ENCODE measurements around the gene ARFGAP1. TPM values are rescaled to one million over a fixed set of nuclear protein-coding genes. Genes with fewer than 3 reads are reported as not detected.

Gene ARFGAP1
- total RNA-seq, 1 experiment from 2014 or later: 207 TPM

DNA sequence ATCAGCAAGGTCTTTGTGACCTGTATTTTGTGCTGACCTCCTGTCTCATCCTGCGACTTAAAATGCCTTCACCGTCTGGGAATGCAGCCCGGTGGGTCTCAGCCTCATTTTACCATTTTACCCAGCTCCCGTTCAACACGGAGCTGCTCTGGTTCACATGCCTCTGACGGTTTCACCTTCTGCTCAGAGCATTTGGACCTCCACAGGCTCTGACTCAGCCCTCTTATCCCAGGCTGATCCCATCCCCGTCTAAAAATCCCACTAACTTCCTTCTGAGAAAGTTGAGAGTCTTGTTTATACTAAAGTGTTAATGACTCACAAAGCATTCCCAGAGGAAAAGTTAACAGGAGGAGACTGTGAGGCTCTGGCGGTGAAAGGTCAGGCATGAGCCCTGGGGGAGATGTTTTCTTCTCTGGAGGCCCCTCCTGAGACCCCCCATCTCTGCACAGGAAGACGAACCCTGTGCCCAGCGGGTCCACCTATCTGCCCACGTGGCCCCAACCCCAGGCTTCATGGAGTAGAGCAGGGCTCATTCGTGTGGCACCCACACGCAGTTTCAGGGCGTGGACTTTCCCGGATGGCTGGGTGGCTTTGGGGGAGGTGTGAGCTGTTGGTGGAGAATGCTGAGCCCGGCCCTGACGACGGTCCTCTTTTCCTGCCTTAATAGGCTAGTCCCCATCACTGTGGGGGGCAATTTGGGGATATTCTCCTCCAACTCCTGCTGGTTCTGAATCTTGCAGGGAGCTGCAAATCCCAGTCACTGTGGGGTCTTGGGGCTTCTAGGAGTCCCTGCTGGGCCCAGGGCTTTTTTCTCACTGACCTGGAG, 40.2 kb upstream of the ARFGAP1 start:
- Mint-ChIP-seq H3K4me3 (no peak overlapping the region), H3K9me3 (no peaks in the 10 kb centered on the region), H3K27ac (no peak overlapping the region), H3K36me3 (no peaks in the 10 kb centered on the region), H3K27me3 (ENCODE audit: low read depth) (peaks cover 11% of the 10 kb centered on the region), H3K4me1 (peaks cover 34% of the 10 kb centered on the region)
- ATAC-seq (no peak), DNase-seq (ENCODE audit: low spot score) (no peak)
- TF ChIP-seq, protein P1, sequence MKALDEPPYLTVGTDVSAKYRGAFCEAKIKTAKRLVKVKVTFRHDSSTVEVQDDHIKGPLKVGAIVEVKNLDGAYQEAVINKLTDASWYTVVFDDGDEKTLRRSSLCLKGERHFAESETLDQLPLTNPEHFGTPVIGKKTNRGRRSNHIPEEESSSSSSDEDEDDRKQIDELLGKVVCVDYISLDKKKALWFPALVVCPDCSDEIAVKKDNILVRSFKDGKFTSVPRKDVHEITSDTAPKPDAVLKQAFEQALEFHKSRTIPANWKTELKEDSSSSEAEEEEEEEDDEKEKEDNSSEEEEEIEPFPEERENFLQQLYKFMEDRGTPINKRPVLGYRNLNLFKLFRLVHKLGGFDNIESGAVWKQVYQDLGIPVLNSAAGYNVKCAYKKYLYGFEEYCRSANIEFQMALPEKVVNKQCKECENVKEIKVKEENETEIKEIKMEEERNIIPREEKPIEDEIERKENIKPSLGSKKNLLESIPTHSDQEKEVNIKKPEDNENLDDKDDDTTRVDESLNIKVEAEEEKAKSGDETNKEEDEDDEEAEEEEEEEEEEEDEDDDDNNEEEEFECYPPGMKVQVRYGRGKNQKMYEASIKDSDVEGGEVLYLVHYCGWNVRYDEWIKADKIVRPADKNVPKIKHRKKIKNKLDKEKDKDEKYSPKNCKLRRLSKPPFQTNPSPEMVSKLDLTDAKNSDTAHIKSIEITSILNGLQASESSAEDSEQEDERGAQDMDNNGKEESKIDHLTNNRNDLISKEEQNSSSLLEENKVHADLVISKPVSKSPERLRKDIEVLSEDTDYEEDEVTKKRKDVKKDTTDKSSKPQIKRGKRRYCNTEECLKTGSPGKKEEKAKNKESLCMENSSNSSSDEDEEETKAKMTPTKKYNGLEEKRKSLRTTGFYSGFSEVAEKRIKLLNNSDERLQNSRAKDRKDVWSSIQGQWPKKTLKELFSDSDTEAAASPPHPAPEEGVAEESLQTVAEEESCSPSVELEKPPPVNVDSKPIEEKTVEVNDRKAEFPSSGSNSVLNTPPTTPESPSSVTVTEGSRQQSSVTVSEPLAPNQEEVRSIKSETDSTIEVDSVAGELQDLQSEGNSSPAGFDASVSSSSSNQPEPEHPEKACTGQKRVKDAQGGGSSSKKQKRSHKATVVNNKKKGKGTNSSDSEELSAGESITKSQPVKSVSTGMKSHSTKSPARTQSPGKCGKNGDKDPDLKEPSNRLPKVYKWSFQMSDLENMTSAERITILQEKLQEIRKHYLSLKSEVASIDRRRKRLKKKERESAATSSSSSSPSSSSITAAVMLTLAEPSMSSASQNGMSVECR (CRISPR knock-in tag; IDR thresholded peaks at IDR 0.05; ENCODE audit: borderline replicate concordance): no peak
- TF ChIP-seq PRRX2 (CRISPR knock-in tag; IDR thresholded peaks at IDR 0.05): no peak
- no peak for TF ChIP-seq SOX15 (CRISPR knock-in tag; IDR thresholded peaks at IDR 0.05)
- TF ChIP-seq, protein P2, sequence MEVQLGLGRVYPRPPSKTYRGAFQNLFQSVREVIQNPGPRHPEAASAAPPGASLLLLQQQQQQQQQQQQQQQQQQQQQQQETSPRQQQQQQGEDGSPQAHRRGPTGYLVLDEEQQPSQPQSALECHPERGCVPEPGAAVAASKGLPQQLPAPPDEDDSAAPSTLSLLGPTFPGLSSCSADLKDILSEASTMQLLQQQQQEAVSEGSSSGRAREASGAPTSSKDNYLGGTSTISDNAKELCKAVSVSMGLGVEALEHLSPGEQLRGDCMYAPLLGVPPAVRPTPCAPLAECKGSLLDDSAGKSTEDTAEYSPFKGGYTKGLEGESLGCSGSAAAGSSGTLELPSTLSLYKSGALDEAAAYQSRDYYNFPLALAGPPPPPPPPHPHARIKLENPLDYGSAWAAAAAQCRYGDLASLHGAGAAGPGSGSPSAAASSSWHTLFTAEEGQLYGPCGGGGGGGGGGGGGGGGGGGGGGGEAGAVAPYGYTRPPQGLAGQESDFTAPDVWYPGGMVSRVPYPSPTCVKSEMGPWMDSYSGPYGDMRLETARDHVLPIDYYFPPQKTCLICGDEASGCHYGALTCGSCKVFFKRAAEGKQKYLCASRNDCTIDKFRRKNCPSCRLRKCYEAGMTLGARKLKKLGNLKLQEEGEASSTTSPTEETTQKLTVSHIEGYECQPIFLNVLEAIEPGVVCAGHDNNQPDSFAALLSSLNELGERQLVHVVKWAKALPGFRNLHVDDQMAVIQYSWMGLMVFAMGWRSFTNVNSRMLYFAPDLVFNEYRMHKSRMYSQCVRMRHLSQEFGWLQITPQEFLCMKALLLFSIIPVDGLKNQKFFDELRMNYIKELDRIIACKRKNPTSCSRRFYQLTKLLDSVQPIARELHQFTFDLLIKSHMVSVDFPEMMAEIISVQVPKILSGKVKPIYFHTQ (CRISPR knock-in tag; IDR thresholded peaks at IDR 0.05): no peak
- no peak for TF ChIP-seq ZNF219 (CRISPR knock-in tag; IDR thresholded peaks at IDR 0.05; ENCODE audit: borderline replicate concordance)
- TF ChIP-seq AFF4 (CRISPR knock-in tag; IDR thresholded peaks at IDR 0.05; ENCODE audit: borderline replicate concordance): no peak
- POLR2A ChIA-PET: no interaction called here
- CTCF ChIA-PET: interaction anchor here (0.7 to 8.1 kb wide), 3 partner anchors 8 to 48 kb away, joined by 3 to 151 read pairs (median 56); partner anchors contain the start of gene NKAIN4

GRCh38 chr20:63233061-63233344, 39.6 kb upstream of the ARFGAP1 start:
- DNase-seq (ENCODE audit: low spot score): no peak
- Mint-ChIP-seq H3K36me3 (no peaks in the 10 kb centered on the region), H3K9me3 (no peaks in the 10 kb centered on the region), H3K4me1 (peaks cover 34% of the 10 kb centered on the region), H3K4me3 (no peak overlapping the region), H3K27ac (no peak overlapping the region), H3K27me3 (ENCODE audit: low read depth) (peaks cover 11% of the 10 kb centered on the region)
- ChIA-PET POLR2A (no interaction called here), CTCF (interaction anchor here (0.7 to 8.1 kb wide), 3 partner anchors 8 to 47 kb away, joined by 3 to 151 read pairs (median 56); partner anchors contain the start of gene NKAIN4)
- ATAC-seq: no peak
- TF ChIP-seq CBFB (CRISPR knock-in tag; IDR thresholded peaks at IDR 0.05; ENCODE audit: low read depth): no peak
- no peak for TF ChIP-seq MLX (CRISPR knock-in tag; IDR thresholded peaks at IDR 0.05)
- TF ChIP-seq, protein P3, sequence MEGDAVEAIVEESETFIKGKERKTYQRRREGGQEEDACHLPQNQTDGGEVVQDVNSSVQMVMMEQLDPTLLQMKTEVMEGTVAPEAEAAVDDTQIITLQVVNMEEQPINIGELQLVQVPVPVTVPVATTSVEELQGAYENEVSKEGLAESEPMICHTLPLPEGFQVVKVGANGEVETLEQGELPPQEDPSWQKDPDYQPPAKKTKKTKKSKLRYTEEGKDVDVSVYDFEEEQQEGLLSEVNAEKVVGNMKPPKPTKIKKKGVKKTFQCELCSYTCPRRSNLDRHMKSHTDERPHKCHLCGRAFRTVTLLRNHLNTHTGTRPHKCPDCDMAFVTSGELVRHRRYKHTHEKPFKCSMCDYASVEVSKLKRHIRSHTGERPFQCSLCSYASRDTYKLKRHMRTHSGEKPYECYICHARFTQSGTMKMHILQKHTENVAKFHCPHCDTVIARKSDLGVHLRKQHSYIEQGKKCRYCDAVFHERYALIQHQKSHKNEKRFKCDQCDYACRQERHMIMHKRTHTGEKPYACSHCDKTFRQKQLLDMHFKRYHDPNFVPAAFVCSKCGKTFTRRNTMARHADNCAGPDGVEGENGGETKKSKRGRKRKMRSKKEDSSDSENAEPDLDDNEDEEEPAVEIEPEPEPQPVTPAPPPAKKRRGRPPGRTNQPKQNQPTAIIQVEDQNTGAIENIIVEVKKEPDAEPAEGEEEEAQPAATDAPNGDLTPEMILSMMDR (IDR thresholded peaks at IDR 0.05): no peak
- no peak for TF ChIP-seq ZNF416 (CRISPR knock-in tag; IDR thresholded peaks at IDR 0.05)
- no peak for TF ChIP-seq ZNF317 (CRISPR knock-in tag; IDR thresholded peaks at IDR 0.05; ENCODE audit: borderline replicate concordance, low read depth)
- TF ChIP-seq ZNF671 (CRISPR knock-in tag; IDR thresholded peaks at IDR 0.05): no peak
- no peak for TF ChIP-seq NFYB (CRISPR knock-in tag; conservative IDR thresholded peaks at IDR 0.05; ENCODE audit: low read depth)
- TF ChIP-seq CDX4 (CRISPR knock-in tag; IDR thresholded peaks at IDR 0.05; ENCODE audit: borderline replicate concordance): no peak
- no peak for TF ChIP-seq ZNF138 (CRISPR knock-in tag; conservative IDR thresholded peaks at IDR 0.05)
- TF ChIP-seq, protein P4, sequence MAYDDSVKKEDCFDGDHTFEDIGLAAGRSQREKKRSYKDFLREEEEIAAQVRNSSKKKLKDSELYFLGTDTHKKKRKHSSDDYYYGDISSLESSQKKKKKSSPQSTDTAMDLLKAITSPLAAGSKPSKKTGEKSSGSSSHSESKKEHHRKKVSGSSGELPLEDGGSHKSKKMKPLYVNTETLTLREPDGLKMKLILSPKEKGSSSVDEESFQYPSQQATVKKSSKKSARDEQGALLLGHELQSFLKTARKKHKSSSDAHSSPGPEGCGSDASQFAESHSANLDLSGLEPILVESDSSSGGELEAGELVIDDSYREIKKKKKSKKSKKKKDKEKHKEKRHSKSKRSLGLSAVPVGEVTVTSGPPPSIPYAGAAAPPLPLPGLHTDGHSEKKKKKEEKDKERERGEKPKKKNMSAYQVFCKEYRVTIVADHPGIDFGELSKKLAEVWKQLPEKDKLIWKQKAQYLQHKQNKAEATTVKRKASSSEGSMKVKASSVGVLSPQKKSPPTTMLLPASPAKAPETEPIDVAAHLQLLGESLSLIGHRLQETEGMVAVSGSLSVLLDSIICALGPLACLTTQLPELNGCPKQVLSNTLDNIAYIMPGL (CRISPR knock-in tag; IDR thresholded peaks at IDR 0.05): no peak
